Lower lobe of right lung (tissue), 2 donors: ENCODE results near the gene HAX1. TPM values are rescaled to one million over a fixed set of nuclear protein-coding genes. Genes with fewer than 3 reads are reported as not detected.

ENCODE experiments used
- ATAC-seq, 2 donors: fragments of 200-7000 bp; cut with Tn5 transposase; one replicate each; pipeline ENCODE4 v1.9.1; 2020 to 2022; ENCODE audit warnings: mild to moderate bottlenecking in 2 of 2, moderate library complexity in 2 of 2
- DNase-seq: peaks from one replicate; pipeline ENCODE4 v3.0.0-alpha.2; 2020
- H3K27ac ChIP-seq: fragments of 200-600 bp; one replicate; pipeline ENCODE4 v1.8.0; 2022
- H3K27me3 ChIP-seq: fragments of 200-600 bp; one replicate; pipeline ENCODE4 v1.8.0; 2022; ENCODE audit warnings: low read depth
- H3K36me3 ChIP-seq: fragments of 200-600 bp; one replicate; pipeline ENCODE4 v1.8.0; 2022; ENCODE audit warnings: mild to moderate bottlenecking
- H3K4me1 ChIP-seq: fragments of 200-600 bp; one replicate; pipeline ENCODE4 v1.8.0; 2022
- H3K4me3 ChIP-seq: fragments of 200-600 bp; one replicate; pipeline ENCODE4 v1.8.0; 2022; ENCODE audit warnings: mild to moderate bottlenecking
- H3K9me3 ChIP-seq: fragments of 200-600 bp; one replicate; pipeline ENCODE4 v1.8.0; 2022
- intact Hi-C: fragments of 100-400 bp; cut with DNase I; formaldehyde crosslinking; loops from one replicate; pipeline ENCODE4 v1.11.0; 2022
- total RNA-seq: library from RNA; stranded (reverse); fragmentation: NEBNext Ultra II Directional; extraction: Animal tissue kit (Norgen Biotek cat#: 25700); gene quantifications from one replicate; pipeline ENCODE4 v1.2.1, GENCODE V29; 2021
- TF ChIP-seq, protein P1 (sequence below): fragments of 200-600 bp; IDR thresholded peaks from one replicate; pipeline ENCODE4 v1.8.0; 2022; ENCODE audit warnings: antibody characterized with exemption, mild to moderate bottlenecking
- donor health status: DM: no; HTN: yes; CAD: no; lungs with severe emphysema.

HAX1 gene
- total RNA-seq, 1 donor from 2014 or later, result 75.4 TPM

- H3K36me3 ChIP-seq, result peaks cover 98% of the 10 kb centered on the region
- TF ChIP-seq, protein P1, sequence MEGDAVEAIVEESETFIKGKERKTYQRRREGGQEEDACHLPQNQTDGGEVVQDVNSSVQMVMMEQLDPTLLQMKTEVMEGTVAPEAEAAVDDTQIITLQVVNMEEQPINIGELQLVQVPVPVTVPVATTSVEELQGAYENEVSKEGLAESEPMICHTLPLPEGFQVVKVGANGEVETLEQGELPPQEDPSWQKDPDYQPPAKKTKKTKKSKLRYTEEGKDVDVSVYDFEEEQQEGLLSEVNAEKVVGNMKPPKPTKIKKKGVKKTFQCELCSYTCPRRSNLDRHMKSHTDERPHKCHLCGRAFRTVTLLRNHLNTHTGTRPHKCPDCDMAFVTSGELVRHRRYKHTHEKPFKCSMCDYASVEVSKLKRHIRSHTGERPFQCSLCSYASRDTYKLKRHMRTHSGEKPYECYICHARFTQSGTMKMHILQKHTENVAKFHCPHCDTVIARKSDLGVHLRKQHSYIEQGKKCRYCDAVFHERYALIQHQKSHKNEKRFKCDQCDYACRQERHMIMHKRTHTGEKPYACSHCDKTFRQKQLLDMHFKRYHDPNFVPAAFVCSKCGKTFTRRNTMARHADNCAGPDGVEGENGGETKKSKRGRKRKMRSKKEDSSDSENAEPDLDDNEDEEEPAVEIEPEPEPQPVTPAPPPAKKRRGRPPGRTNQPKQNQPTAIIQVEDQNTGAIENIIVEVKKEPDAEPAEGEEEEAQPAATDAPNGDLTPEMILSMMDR, result no peak
- ATAC-seq, result no peak
Measured at GRCh38 chr1:154236855-154237254, 35.6 kb upstream of the HAX1 start.

DNA sequence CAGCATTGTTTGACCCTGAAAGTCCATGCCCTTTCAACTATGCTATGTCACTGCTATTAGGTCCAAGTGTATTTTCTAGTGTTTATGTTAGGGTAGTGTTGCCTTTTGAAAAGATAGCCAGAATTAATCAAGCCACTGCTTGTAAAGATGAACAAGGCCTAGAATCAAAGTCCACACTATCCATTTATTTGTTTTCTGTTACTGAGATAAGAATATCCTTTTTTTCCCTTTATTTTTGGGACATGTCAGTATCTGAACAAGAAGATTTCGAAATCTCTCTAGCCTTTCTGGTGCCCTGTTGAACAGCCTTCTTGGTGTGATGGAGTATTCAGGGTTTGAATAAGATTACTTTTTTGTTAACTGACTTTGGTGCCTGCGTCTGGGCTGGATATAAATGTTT is 35.0 kb upstream of the HAX1 start:
- Histone ChIP-seq H3K36me3 (peaks cover 98% of the 10 kb centered on the region), H3K27me3 (no peaks in the 10 kb centered on the region), H3K4me3 (no peak overlapping the region), H3K9me3 (no peaks in the 10 kb centered on the region), H3K4me1 (no peaks in the 10 kb centered on the region), H3K27ac (no peak overlapping the region)
- TF ChIP-seq, protein P1, result no peak
- DNase-seq (no peak), ATAC-seq (no peak)
- intact Hi-C loops, result no loop called here

More at GRCh38 chr1:154236855-154237254, 35.6 kb upstream of the HAX1 start:
- H3K27me3 ChIP-seq, result no peaks in the 10 kb centered on the region
- intact Hi-C loops, result no loop called here
- no peak overlapping the region for H3K4me3 ChIP-seq
- H3K9me3 ChIP-seq, result no peaks in the 10 kb centered on the region
- no peaks in the 10 kb centered on the region for H3K4me1 ChIP-seq
- no peak overlapping the region for H3K27ac ChIP-seq
- no peak for DNase-seq

DNA sequence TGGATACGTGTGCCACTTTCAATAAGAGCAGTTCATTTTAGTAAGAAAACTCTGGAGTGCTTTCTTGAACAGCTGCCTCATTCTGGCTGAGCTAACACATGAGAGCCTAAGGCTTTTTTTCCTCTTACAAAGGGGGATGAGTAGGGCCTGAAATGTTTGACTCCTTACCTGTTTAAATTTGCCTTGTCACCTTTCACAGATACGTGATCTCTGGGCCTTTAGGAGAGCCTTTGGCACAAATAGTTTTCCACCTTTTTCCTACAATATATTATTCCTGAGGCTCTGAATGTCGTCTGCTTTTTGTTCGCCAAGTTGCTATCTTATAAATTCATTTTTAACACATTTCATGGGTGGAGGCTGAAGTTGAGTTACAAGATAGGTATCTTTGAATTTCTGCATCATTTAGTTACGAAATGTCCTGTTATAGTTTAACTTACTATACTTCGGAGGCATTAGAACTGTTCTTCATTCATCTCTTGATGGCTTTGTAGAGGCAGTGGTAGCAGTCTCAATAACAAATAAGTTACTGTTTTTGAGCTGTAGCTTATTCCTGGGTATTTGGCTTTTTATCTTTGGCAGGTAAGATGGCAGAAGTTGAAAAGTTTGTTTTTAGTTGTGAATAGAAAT is 34.4 kb upstream of the HAX1 start:
- H3K9me3 ChIP-seq, result no peaks in the 10 kb centered on the region
- no peak overlapping the region for H3K27ac ChIP-seq
- H3K4me1 ChIP-seq, result no peaks in the 10 kb centered on the region
- H3K27me3 ChIP-seq, result no peaks in the 10 kb centered on the region
- peaks cover 98% of the 10 kb centered on the region for H3K36me3 ChIP-seq
- no peak overlapping the region for H3K4me3 ChIP-seq
- intact Hi-C loops, result no loop called here
- TF ChIP-seq, protein P1, result no peak
- DNase-seq (no peak), ATAC-seq (no peak)

- no peak overlapping the region for H3K4me3 ChIP-seq
- no peak overlapping the region for H3K27ac ChIP-seq
- no peaks in the 10 kb centered on the region for H3K9me3 ChIP-seq
- intact Hi-C loops, result no loop called here
- TF ChIP-seq, protein P1, result no peak
- no peaks in the 10 kb centered on the region for H3K4me1 ChIP-seq
- H3K36me3 ChIP-seq, result peaks cover 100% of the 10 kb centered on the region
- H3K27me3 ChIP-seq, result no peaks in the 10 kb centered on the region
- DNase-seq, result no peak
- no peak for ATAC-seq
Measured at GRCh38 chr1:154239491-154239890, 32.9 kb upstream of the HAX1 start.

GRCh38 chr1:154240294-154240833 is 32.1 kb upstream of the HAX1 start:
- TF ChIP-seq, protein P1, result no peak
- Histone ChIP-seq H3K27ac (no peak overlapping the region), H3K36me3 (peaks cover 100% of the 10 kb centered on the region), H3K4me1 (no peaks in the 10 kb centered on the region), H3K4me3 (no peak overlapping the region), H3K27me3 (no peaks in the 10 kb centered on the region), H3K9me3 (no peaks in the 10 kb centered on the region)
- intact Hi-C loops, result no loop called here
- no peak for ATAC-seq
- no peak for DNase-seq
